ENCODE data around the gene ANXA3.
"Not testable (repeated sequence)": the region's sequence is repeated elsewhere in the genome, so short reads cannot be mapped to it uniquely, and the experiment has no call there.

Gene ANXA3

GRCh38 chr4:78581618-78582017 is 30.0 kb downstream of the ANXA3 start:
- no peak for DNase-seq

- no peak for DNase-seq
Observed at GRCh38 chr4:78584863-78585547, 33.4 kb downstream of the ANXA3 start.

- DNase-seq, result no peak
Observed at GRCh38 chr4:78585633-78586032, 34.1 kb downstream of the ANXA3 start.

- DNase-seq, result no peak
Observed at GRCh38 chr4:78588894-78589545, 37.5 kb downstream of the ANXA3 start.

- DNase-seq, result no peak
Observed at GRCh38 chr4:78591404-78591803, 39.8 kb downstream of the ANXA3 start.

GRCh38 chr4:78592088-78592783 is 40.7 kb downstream of the ANXA3 start:
- no peak for DNase-seq

GRCh38 chr4:78596111-78596742 is 44.7 kb downstream of the ANXA3 start:
- no peak for DNase-seq

GRCh38 chr4:78598431-78598830 is 46.9 kb downstream of the ANXA3 start:
- DNase-seq, result not testable (repeated sequence)

GRCh38 chr4:78599147-78599546 is 47.6 kb downstream of the ANXA3 start:
- no peak for DNase-seq

- no peak for DNase-seq
Observed at GRCh38 chr4:78599931-78600375, 48.4 kb downstream of the ANXA3 start.

GRCh38 chr4:78601013-78601412 is 49.4 kb downstream of the ANXA3 start:
- DNase-seq, result peak; percentile 43 to 71

- peak in 1 of 2 experiments; percentile 33 for DNase-seq
Observed at GRCh38 chr4:78602334-78602733, 50.8 kb downstream of the ANXA3 start.

- no peak for DNase-seq
Observed at GRCh38 chr4:78603384-78603783, 51.8 kb downstream of the ANXA3 start.

- DNase-seq, result no peak
Observed at GRCh38 chr4:78604988-78605387, 53.4 kb downstream of the ANXA3 start.

- no peak for DNase-seq
Observed at GRCh38 chr4:78606035-78606434, 54.5 kb downstream of the ANXA3 start.

GRCh38 chr4:78606530-78607095 is 55.0 kb downstream of the ANXA3 start:
- no peak for DNase-seq

- DNase-seq, result no peak
Observed at GRCh38 chr4:78608684-78609083, 57.1 kb downstream of the ANXA3 start.

GRCh38 chr4:78609580-78609979 is 58.0 kb downstream of the ANXA3 start:
- DNase-seq, result no peak

GRCh38 chr4:78610546-78611214 is 59.1 kb downstream of the ANXA3 start:
- DNase-seq, result no peak

GRCh38 chr4:78611215-78611558 is 59.6 kb downstream of the ANXA3 start:
- DNase-seq, result no peak

GRCh38 chr4:78612398-78613178 is 61.0 kb downstream of the ANXA3 start:
- peak in 1 of 2 experiments; percentile 48 for DNase-seq
